Measurements from ENCODE around the gene FLRT1.

FLRT1 gene

GRCh38 chr11:64067230-64067993, 31.7 kb downstream of the FLRT1 start:
- DNase-seq (ENCODE audit: insufficient read length, low spot score) (no peak), FAIRE-seq (no peak)
- no peak for TF ChIP-seq CTCF (IDR thresholded peaks at IDR 0.05; ENCODE audit: insufficient read depth, missing control alignments)

- DNase-seq (ENCODE audit: insufficient read length, low spot score), result no peak
- no peak for TF ChIP-seq CTCF (IDR thresholded peaks at IDR 0.05; ENCODE audit: insufficient read depth, missing control alignments)
- FAIRE-seq, result no peak
Observed at GRCh38 chr11:64068705-64069400, 33.1 kb downstream of the FLRT1 start.

- TF ChIP-seq CTCF (IDR thresholded peaks at IDR 0.05; ENCODE audit: insufficient read depth, missing control alignments), result no peak
- FAIRE-seq (no peak), DNase-seq (ENCODE audit: insufficient read length, low spot score) (no peak)
Observed at GRCh38 chr11:64069401-64070313, 33.9 kb downstream of the FLRT1 start.

- no peak for FAIRE-seq
- no peak for TF ChIP-seq CTCF (IDR thresholded peaks at IDR 0.05; ENCODE audit: insufficient read depth, missing control alignments)
- no peak for DNase-seq (ENCODE audit: insufficient read length, low spot score)
Observed at GRCh38 chr11:64070314-64070681, 34.6 kb downstream of the FLRT1 start.

- FAIRE-seq (no peak), DNase-seq (ENCODE audit: insufficient read length, low spot score) (no peak)
- no peak for TF ChIP-seq CTCF (IDR thresholded peaks at IDR 0.05; ENCODE audit: insufficient read depth, missing control alignments)
Observed at GRCh38 chr11:64071849-64072248, 36.1 kb downstream of the FLRT1 start.

GRCh38 chr11:64072403-64072802, 36.7 kb downstream of the FLRT1 start:
- no peak for TF ChIP-seq CTCF (IDR thresholded peaks at IDR 0.05; ENCODE audit: insufficient read depth, missing control alignments)
- DNase-seq (ENCODE audit: insufficient read length, low spot score) (no peak), FAIRE-seq (no peak)
